ENCODE data around the gene GOLGA8B. TPM values are rescaled to one million over a fixed set of nuclear protein-coding genes. Genes with fewer than 3 reads are reported as not detected.

Gene GOLGA8B
- total RNA-seq, 3 donors from 2014 or later (not counting 1 experiment from before 2014, with no cell fraction given), result 156 to 239 (median 183) TPM

- Mint-ChIP-seq H3K27me3 (ENCODE audit: low read depth in 2 of 2) (peaks cover 12 to 54% of the 10 kb centered on the region in 2 donors), H3K4me1 (no peaks in the 10 kb centered on the region), H3K36me3 (no peaks in the 10 kb centered on the region), H3K27ac (no peak overlapping the region), H3K4me3 (no peak overlapping the region), H3K9me3 (no peaks in the 10 kb centered on the region)
- no peak for ATAC-seq
- Histone ChIP-seq H3K27ac (ENCODE audit: low read length) (no peak overlapping the region), H3K27me3 (ENCODE audit: control insufficient read depth, insufficient read depth, low read length) (no peaks in the 10 kb centered on the region), H3K4me1 (ENCODE audit: control insufficient read depth, insufficient read depth, low read length) (no peaks in the 10 kb centered on the region), H3K9me3 (ENCODE audit: control insufficient read depth, insufficient read depth, low read length) (no peaks in the 10 kb centered on the region), H3K4me3 (ENCODE audit: low read length) (no peak overlapping the region), H3K36me3 (ENCODE audit: control insufficient read depth, insufficient read depth, low read length) (no peaks in the 10 kb centered on the region)
- intact Hi-C loops (cut with micrococcal nuclease), result no loop called here
- DNase-seq, result no peak
- WGBS (ENCODE audit: insufficient coverage), result 81% methylated on average over 2 of the region's 2 CpGs
- no peak for TF ChIP-seq CTCF (IDR thresholded peaks at IDR 0.05)
Observed at GRCh38 chr15:34618073-34618472, 34.6 kb upstream of the GOLGA8B start.

GRCh38 chr15:34616613-34617012, 33.2 kb upstream of the GOLGA8B start:
- H3K4me1 Mint-ChIP-seq, result no peaks in the 10 kb centered on the region
- Histone ChIP-seq H3K4me3 (ENCODE audit: low read length) (no peak overlapping the region), H3K36me3 (ENCODE audit: control insufficient read depth, insufficient read depth, low read length) (no peaks in the 10 kb centered on the region), H3K27ac (ENCODE audit: low read length) (no peak overlapping the region), H3K9me3 (ENCODE audit: control insufficient read depth, insufficient read depth, low read length) (no peaks in the 10 kb centered on the region), H3K4me1 (ENCODE audit: control insufficient read depth, insufficient read depth, low read length) (no peaks in the 10 kb centered on the region), H3K27me3 (ENCODE audit: control insufficient read depth, insufficient read depth, low read length) (no peaks in the 10 kb centered on the region)
- DNase-seq (no peak), ATAC-seq (no peak)
- H3K36me3 Mint-ChIP-seq, result no peaks in the 10 kb centered on the region
- no peaks in the 10 kb centered on the region for H3K9me3 Mint-ChIP-seq
- intact Hi-C loops (cut with micrococcal nuclease), result no loop called here
- WGBS (ENCODE audit: insufficient coverage), result 70% methylated on average over 4 of the region's 5 CpGs
- no peak for TF ChIP-seq CTCF (IDR thresholded peaks at IDR 0.05)
- H3K4me3 Mint-ChIP-seq, result no peak overlapping the region
- no peak overlapping the region for H3K27ac Mint-ChIP-seq
- H3K27me3 Mint-ChIP-seq (ENCODE audit: low read depth in 2 of 2), result peaks cover 12 to 59% of the 10 kb centered on the region in 2 donors

- DNase-seq, result no peak
- intact Hi-C loops (cut with micrococcal nuclease), result no loop called here
Observed at GRCh38 chr15:34613997-34614396, 30.5 kb upstream of the GOLGA8B start.

More at GRCh38 chr15:34613997-34614396, 30.5 kb upstream of the GOLGA8B start:
- 94% methylated on average over 2 of the region's 3 CpGs for WGBS (ENCODE audit: insufficient coverage)
- peaks cover 15% of the 10 kb centered on the region in 2 donors for H3K4me1 Mint-ChIP-seq
- Histone ChIP-seq H3K4me1 (ENCODE audit: control insufficient read depth, insufficient read depth, low read length) (peaks cover 4% of the 10 kb centered on the region), H3K27ac (ENCODE audit: low read length) (no peak overlapping the region), H3K4me3 (ENCODE audit: low read length) (no peak overlapping the region), H3K36me3 (ENCODE audit: control insufficient read depth, insufficient read depth, low read length) (no peaks in the 10 kb centered on the region), H3K9me3 (ENCODE audit: control insufficient read depth, insufficient read depth, low read length) (no peaks in the 10 kb centered on the region), H3K27me3 (ENCODE audit: control insufficient read depth, insufficient read depth, low read length) (no peaks in the 10 kb centered on the region)
- no peak for ATAC-seq
- no peak overlapping the region for H3K27ac Mint-ChIP-seq
- H3K9me3 Mint-ChIP-seq, result no peaks in the 10 kb centered on the region
- H3K27me3 Mint-ChIP-seq (ENCODE audit: low read depth in 2 of 2), result peaks cover 4 to 39% of the 10 kb centered on the region in 2 donors
- no peak for TF ChIP-seq CTCF (IDR thresholded peaks at IDR 0.05)
- no peaks in the 10 kb centered on the region for H3K36me3 Mint-ChIP-seq
- H3K4me3 Mint-ChIP-seq, result no peak overlapping the region
